Stimulated activated CD4-positive, alpha-beta T cell treated with anti-CD3 and anti-CD28 coated beads, Interleukin-2, amount 100 ng/mL, for 48 hours (primary cell): Measurements from ENCODE around the gene NFIB.

Experiments
- DNase-seq, 2 donors: peaks; one replicate each; pipeline ENCODE4 v3.0.0-alpha.2; 2020

The NFIB gene

GRCh38 chr9:14238079-14238478 is 75.9 kb downstream of the NFIB start:
- DNase-seq = no peak

- DNase-seq = no peak
Measured at GRCh38 chr9:14236591-14236990, 77.3 kb downstream of the NFIB start.

GRCh38 chr9:14232111-14232510 is 81.8 kb downstream of the NFIB start:
- no peak for DNase-seq

- DNase-seq = no peak
Measured at GRCh38 chr9:14231196-14231990, 82.5 kb downstream of the NFIB start.

- DNase-seq = no peak
Measured at GRCh38 chr9:14228602-14229001, 85.3 kb downstream of the NFIB start.

- no peak for DNase-seq
Measured at GRCh38 chr9:14226855-14227532, 86.9 kb downstream of the NFIB start.

GRCh38 chr9:14223081-14223480 is 90.9 kb downstream of the NFIB start:
- DNase-seq = no peak

- no peak for DNase-seq
Measured at GRCh38 chr9:14222149-14222835, 91.6 kb downstream of the NFIB start.

GRCh38 chr9:14221558-14221957 is 92.4 kb downstream of the NFIB start:
- no peak for DNase-seq

GRCh38 chr9:14221119-14221518 is 92.8 kb downstream of the NFIB start:
- no peak for DNase-seq

GRCh38 chr9:14220256-14220655 is 93.7 kb downstream of the NFIB start:
- DNase-seq = no peak

- no peak for DNase-seq
Measured at GRCh38 chr9:14219850-14220249, 94.1 kb downstream of the NFIB start.

GRCh38 chr9:14218253-14218652 is 95.7 kb downstream of the NFIB start:
- DNase-seq = no peak

GRCh38 chr9:14216612-14217194 is 97.2 kb downstream of the NFIB start:
- no peak for DNase-seq

GRCh38 chr9:14215614-14216013 is 98.3 kb downstream of the NFIB start:
- no peak for DNase-seq

- no peak for DNase-seq
Measured at GRCh38 chr9:14214693-14215092, 99.2 kb downstream of the NFIB start.

GRCh38 chr9:14214065-14214684 is 99.8 kb downstream of the NFIB start:
- no peak for DNase-seq

- no peak for DNase-seq
Measured at GRCh38 chr9:14213504-14213903, 100.4 kb downstream of the NFIB start.

GRCh38 chr9:14212697-14213420 is 101.1 kb downstream of the NFIB start:
- DNase-seq = no peak

- no peak for DNase-seq
Measured at GRCh38 chr9:14212077-14212476, 101.9 kb downstream of the NFIB start.

- DNase-seq = no peak
Measured at GRCh38 chr9:14211564-14211963, 102.4 kb downstream of the NFIB start.

GRCh38 chr9:14210428-14210827 is 103.5 kb downstream of the NFIB start:
- DNase-seq = no peak
